Thyroid gland (tissue), 4 donors: ENCODE results near the gene FMO2.

Experiments
- POLR2A ChIP-seq, 2 donors: fragments of 450-650 bp; IDR thresholded peaks; one replicate each; pipeline ENCODE4 v1.6.1; 2017; ENCODE audit warnings: antibody characterized with exemption in 2 of 2, mild to moderate bottlenecking in 2 of 2, moderate library complexity in 1 of 2
- TF ChIP-seq, protein P1 (sequence below), 6 experiments: fragments of 200-600 bp in 3 of 6; fragments of 450-650 bp in 3 of 6; sonication (generic) in 3 of 6; IDR thresholded peaks; one replicate each; pipeline ENCODE4 v1.5.1; 2016 to 2019; ENCODE audit warnings: antibody characterized with exemption in 6 of 6, mild to moderate bottlenecking in 2 of 6, inconsistent platforms in 1 of 6, moderate library complexity in 1 of 6

DNA sequence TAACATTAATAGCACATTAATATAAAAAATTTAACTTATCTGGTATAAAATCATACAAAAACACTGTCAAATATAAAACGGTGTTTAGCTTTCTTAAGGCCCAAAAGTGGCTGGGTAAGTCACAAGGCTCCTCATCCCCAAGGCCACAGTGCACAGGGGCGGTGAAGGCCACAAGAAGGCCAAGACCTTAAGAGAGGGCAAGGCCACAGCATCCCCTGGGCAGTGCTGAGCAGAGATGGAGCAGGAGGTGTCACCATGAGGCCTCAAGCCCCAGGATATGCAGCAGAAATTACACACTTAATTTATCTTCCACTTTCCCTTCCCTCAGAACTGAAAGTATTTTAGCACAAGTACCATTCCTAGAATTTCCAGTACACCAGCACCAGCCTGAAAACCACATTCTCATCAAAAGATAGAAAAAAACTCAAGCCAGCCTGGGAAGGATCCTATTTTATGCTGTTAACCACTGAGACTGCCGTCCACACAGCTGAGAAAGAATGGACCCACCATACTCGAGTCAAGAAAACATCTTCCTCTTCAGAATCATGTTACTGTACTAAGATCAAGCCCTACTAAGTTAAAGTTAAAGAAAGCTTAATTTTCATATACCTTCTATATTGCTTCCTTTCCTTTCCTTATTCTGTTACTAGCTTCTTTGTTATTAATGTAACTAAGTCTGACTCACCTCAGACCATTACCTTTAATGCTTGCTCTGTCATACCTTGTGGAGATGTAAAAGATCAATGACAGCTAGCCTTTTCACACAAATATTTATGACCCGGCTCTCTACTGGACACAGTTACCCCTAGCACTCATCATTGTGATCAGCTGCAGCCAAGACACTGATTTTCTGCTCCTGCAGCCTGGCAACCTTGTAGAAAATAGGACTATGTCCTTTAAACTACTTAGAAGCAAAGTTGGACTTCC, 36.8 kb downstream of the FMO2 start:
- TF ChIP-seq, protein P1, sequence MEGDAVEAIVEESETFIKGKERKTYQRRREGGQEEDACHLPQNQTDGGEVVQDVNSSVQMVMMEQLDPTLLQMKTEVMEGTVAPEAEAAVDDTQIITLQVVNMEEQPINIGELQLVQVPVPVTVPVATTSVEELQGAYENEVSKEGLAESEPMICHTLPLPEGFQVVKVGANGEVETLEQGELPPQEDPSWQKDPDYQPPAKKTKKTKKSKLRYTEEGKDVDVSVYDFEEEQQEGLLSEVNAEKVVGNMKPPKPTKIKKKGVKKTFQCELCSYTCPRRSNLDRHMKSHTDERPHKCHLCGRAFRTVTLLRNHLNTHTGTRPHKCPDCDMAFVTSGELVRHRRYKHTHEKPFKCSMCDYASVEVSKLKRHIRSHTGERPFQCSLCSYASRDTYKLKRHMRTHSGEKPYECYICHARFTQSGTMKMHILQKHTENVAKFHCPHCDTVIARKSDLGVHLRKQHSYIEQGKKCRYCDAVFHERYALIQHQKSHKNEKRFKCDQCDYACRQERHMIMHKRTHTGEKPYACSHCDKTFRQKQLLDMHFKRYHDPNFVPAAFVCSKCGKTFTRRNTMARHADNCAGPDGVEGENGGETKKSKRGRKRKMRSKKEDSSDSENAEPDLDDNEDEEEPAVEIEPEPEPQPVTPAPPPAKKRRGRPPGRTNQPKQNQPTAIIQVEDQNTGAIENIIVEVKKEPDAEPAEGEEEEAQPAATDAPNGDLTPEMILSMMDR (IDR thresholded peaks at IDR 0.05) = no peak
- TF ChIP-seq POLR2A (IDR thresholded peaks at IDR 0.05) = no peak
